ENCODE measurements around the gene LPCAT3. TPM values are rescaled to one million over a fixed set of nuclear protein-coding genes. Genes with fewer than 3 reads are reported as not detected.
"Not testable (repeated sequence)": the region's sequence is repeated elsewhere in the genome, so short reads cannot be mapped to it uniquely, and the experiment has no call there.

The LPCAT3 gene
- total RNA-seq, 2 donors from 2014 or later: 25.4 to 31.9 TPM

DNA sequence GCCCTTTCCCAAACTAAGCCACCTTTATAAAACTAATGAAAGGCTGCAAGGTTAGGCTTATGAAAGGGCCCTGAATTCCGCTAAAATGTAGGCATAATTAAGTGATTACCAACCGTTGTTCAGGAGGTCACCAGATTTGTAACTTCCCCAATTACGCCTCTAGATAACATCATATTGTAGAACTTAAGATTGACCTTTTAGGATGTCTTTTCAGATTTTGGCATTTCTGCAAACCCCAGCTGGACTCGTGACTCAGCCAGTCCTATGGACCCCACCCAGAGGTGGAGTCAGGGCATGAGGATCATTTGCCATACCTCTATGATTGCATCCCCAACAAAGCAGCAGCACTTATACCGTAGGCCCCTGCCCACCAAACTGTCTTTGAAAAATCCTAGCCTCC lies 3.7 kb upstream of the LPCAT3 start:
- ATAC-seq: no peak
- no peaks in the 10 kb centered on the region for H3K9me3 Mint-ChIP-seq
- no peaks in the 10 kb centered on the region for H3K27me3 Mint-ChIP-seq

GRCh38 chr12:7019043-7019569 lies 830 bp upstream of the LPCAT3 start:
- ATAC-seq (no peak), DNase-seq (ENCODE audit: low spot score) (no peak)
- no peaks in the 10 kb centered on the region for H3K27me3 Mint-ChIP-seq
- H3K4me1 Mint-ChIP-seq (ENCODE audit: low read depth in 2 of 2): peaks cover 16 to 23% of the 10 kb centered on the region in 2 donors
- H3K9me3 Mint-ChIP-seq: no peaks in the 10 kb centered on the region
- peak overlapping the region in 1 of 2 donors; percentile 70 for H3K27ac Mint-ChIP-seq
- H3K36me3 Mint-ChIP-seq: no peaks in the 10 kb centered on the region
- peak overlapping the region; percentile 98 for H3K4me3 Mint-ChIP-seq

More for the DNA sequence above, 3.7 kb upstream of the LPCAT3 start:
- no peak for DNase-seq (ENCODE audit: low spot score)
- H3K4me1 Mint-ChIP-seq (ENCODE audit: low read depth in 2 of 2): peaks cover 9 to 11% of the 10 kb centered on the region in 2 donors
- H3K4me3 Mint-ChIP-seq: no peak overlapping the region
- no peaks in the 10 kb centered on the region for H3K36me3 Mint-ChIP-seq
- no peak overlapping the region for H3K27ac Mint-ChIP-seq

DNA sequence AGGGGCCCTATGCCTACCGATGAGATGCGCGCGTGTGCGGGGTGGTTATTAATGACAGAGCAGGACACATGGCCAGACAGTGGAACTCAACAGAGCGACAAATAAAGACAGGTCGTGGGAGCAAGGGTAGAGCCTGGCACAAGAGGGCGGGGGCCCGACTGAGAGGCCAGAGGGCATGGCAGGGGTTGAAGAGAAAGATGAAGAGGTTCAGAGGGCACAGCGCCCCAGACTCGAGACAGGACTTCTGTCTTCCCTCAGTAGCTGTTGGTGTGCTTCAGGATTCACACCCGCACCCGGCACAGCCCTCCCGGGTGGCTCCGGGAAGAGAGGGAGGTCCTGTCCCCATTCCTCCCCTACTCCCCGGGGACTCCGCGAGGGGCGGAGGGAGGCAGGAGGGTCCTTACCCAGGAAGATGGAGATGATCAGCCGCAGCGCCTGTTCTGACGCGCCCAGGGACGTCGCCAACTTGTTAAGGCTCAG lies 366 bp downstream of the LPCAT3 start:
- Mint-ChIP-seq H3K9me3 (no peaks in the 10 kb centered on the region), H3K27me3 (no peaks in the 10 kb centered on the region), H3K4me3 (peak overlapping the region; percentile 98), H3K27ac (peak overlapping the region; percentile 58 to 70), H3K36me3 (no peaks in the 10 kb centered on the region), H3K4me1 (ENCODE audit: low read depth in 2 of 2) (peaks cover 22 to 23% of the 10 kb centered on the region in 2 donors)
- peak in 1 of 2 donors; percentile 0 for ATAC-seq
- no peak for DNase-seq (ENCODE audit: low spot score)

DNA sequence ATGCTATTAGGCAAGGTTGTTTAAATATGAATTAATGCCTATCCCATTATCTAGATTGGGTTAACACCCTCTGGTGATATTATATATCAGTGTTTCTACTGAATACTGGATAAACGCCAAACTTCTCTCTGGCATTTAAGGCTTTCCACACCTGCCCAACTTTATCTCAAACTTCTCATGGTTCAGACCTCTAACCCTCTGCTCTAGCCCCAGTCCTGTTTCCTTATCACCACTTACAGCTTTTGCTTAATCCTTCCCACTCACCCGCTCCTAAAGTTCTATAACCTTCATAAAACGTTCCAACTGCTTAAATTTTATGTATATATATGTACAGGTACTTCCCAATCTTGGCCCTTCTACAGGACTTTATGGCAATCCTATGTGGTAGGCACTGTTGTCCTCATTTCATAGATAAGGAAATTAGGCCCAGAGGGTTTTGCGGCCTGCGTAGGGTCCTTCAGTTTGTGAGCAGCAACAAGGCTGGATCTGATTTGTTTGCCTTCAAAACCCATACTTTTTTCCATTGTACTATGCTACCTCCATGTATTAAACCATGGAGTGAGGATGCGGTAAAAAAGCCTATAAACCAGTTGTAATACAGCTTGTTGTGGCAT lies 1.2 kb downstream of the LPCAT3 start:
- no peak for DNase-seq (ENCODE audit: low spot score)
- peak overlapping the region; percentile 98 for H3K4me3 Mint-ChIP-seq
- no peaks in the 10 kb centered on the region for H3K27me3 Mint-ChIP-seq
- H3K27ac Mint-ChIP-seq: peak overlapping the region; percentile 58 to 70
- H3K36me3 Mint-ChIP-seq: no peaks in the 10 kb centered on the region
- ATAC-seq: no peak
- peaks cover 22 to 23% of the 10 kb centered on the region in 2 donors for H3K4me1 Mint-ChIP-seq (ENCODE audit: low read depth in 2 of 2)
- H3K9me3 Mint-ChIP-seq: no peaks in the 10 kb centered on the region

GRCh38 chr12:7015555-7016370 lies 2.5 kb downstream of the LPCAT3 start:
- Mint-ChIP-seq H3K9me3 (no peaks in the 10 kb centered on the region), H3K27me3 (no peaks in the 10 kb centered on the region), H3K27ac (peak overlapping the region in 1 of 2 donors; percentile 16), H3K4me3 (no peak overlapping the region), H3K36me3 (no peaks in the 10 kb centered on the region), H3K4me1 (ENCODE audit: low read depth in 2 of 2) (peaks cover 22 to 23% of the 10 kb centered on the region in 2 donors)
- ATAC-seq (no peak), DNase-seq (ENCODE audit: low spot score) (no peak)

DNA sequence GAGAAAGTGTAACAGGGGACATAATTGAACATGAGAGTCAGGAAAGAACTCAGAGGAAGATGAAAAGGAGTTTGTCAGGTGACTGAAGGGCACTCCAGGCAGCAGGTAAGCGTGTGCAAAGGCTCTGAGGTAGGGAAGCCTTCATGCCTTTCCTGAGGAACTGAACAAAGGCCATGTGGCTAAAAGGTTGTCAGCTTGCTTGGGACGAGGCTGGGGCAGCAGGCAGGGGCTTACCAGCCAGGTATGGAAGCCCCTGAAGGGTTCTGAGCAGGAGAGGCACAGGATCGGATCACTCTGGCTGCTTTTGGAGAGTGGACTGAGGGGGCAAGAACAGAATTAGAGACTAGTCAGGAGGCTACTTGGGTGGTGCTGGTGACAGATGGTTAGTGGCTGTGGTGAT lies 5.2 kb downstream of the LPCAT3 start:
- Mint-ChIP-seq H3K36me3 (no peaks in the 10 kb centered on the region), H3K9me3 (no peaks in the 10 kb centered on the region), H3K27me3 (no peaks in the 10 kb centered on the region), H3K4me1 (ENCODE audit: low read depth in 2 of 2) (peaks cover 22 to 23% of the 10 kb centered on the region in 2 donors), H3K4me3 (no peak overlapping the region), H3K27ac (no peak overlapping the region)
- ATAC-seq (no peak), DNase-seq (ENCODE audit: low spot score) (no peak)

- Mint-ChIP-seq H3K4me1 (ENCODE audit: low read depth in 2 of 2) (peaks cover 14 to 15% of the 10 kb centered on the region in 2 donors), H3K27me3 (no peaks in the 10 kb centered on the region), H3K36me3 (no peaks in the 10 kb centered on the region), H3K9me3 (no peaks in the 10 kb centered on the region), H3K4me3 (no peak overlapping the region), H3K27ac (no peak overlapping the region)
- ATAC-seq (no peak), DNase-seq (ENCODE audit: low spot score) (no peak)
Measured at GRCh38 chr12:7012024-7012607, 6.2 kb downstream of the LPCAT3 start.

DNA sequence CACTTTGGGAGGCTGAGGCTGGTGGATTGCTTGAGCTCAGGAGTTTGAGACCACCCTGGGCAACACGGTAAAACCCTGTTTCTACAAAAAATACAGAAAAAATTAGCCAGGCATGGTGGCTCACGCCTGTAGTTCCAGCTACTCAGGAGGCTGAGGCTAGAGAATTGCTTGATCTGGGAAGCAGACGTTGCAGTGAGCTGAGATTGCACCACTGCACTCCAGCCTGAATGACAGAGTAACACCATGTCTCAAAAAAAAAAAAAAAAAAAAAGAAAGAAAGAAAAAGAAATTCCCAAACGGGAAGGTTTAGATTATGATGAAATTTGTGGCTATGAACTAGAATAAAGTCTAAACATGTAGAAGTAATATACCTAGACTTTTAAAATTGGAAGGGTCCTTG lies 6.9 kb downstream of the LPCAT3 start:
- not testable (repeated sequence) for H3K9me3 Mint-ChIP-seq; DNase-seq (ENCODE audit: low spot score); H3K27ac Mint-ChIP-seq; H3K36me3 Mint-ChIP-seq; H3K4me1 Mint-ChIP-seq (ENCODE audit: low read depth in 2 of 2); H3K4me3 Mint-ChIP-seq; ATAC-seq; H3K27me3 Mint-ChIP-seq

- no peak for DNase-seq (ENCODE audit: low spot score)
- no peaks in the 10 kb centered on the region for H3K27me3 Mint-ChIP-seq
- no peak overlapping the region for H3K4me3 Mint-ChIP-seq
- no peaks in the 10 kb centered on the region for H3K36me3 Mint-ChIP-seq
- peaks cover 0 to 6% of the 10 kb centered on the region in 2 donors for H3K4me1 Mint-ChIP-seq (ENCODE audit: low read depth in 2 of 2)
- ATAC-seq: no peak
- no peak overlapping the region for H3K27ac Mint-ChIP-seq
- no peaks in the 10 kb centered on the region for H3K9me3 Mint-ChIP-seq
Measured at GRCh38 chr12:7009512-7009911, 8.8 kb downstream of the LPCAT3 start.

DNA sequence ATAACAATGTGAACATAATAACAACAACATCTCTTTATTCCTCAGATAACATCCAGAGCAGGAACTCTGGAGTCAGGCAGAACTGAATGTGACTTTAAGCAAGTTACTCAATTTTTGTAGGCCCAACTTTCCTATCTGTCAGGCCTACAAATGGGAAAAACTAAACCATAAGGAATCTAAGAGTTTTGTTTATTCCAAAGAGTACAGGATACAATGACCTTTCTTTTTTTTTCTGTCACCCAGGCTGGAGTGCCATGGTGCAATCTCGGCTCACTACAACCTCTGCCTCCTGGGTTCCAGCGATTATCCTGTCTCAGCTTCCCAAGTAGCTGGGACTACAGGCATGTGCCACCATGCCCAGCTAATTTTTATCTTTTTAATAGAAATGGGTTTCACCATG lies 9.4 kb downstream of the LPCAT3 start:
- DNase-seq (ENCODE audit: low spot score) (no peak), ATAC-seq (no peak)
- no peaks in the 10 kb centered on the region for H3K36me3 Mint-ChIP-seq
- no peak overlapping the region for H3K4me3 Mint-ChIP-seq
- H3K27me3 Mint-ChIP-seq: no peaks in the 10 kb centered on the region
- H3K4me1 Mint-ChIP-seq (ENCODE audit: low read depth in 2 of 2): peaks cover 0 to 6% of the 10 kb centered on the region in 2 donors
- H3K9me3 Mint-ChIP-seq: no peaks in the 10 kb centered on the region
- no peak overlapping the region for H3K27ac Mint-ChIP-seq

GRCh38 chr12:7006639-7007038 lies 11.6 kb downstream of the LPCAT3 start:
- Mint-ChIP-seq H3K36me3 (no peaks in the 10 kb centered on the region), H3K27ac (no peak overlapping the region), H3K27me3 (no peaks in the 10 kb centered on the region), H3K9me3 (no peaks in the 10 kb centered on the region), H3K4me3 (no peak overlapping the region), H3K4me1 (ENCODE audit: low read depth in 2 of 2) (peaks cover 0 to 2% of the 10 kb centered on the region in 2 donors)
- ATAC-seq (no peak), DNase-seq (ENCODE audit: low spot score) (no peak)

DNA sequence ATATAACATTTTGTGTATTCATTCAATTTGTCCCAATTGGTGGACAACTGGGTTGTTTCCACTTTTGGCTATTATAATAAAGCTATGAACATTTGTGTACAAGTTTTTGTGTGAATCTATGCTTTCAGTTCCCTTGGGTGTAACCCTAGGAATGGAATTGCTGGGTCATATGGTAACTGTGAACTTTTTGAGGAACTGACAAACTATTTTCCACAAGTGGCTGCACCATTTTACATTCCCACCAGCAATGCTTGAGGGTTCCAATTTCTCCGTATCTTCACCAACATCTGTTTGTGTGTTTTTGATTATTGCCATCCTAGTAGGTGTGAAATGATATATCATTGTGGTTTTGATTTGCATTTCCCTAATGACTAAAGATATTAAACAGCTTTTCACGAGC lies 13.0 kb downstream of the LPCAT3 start:
- ATAC-seq: no peak

GRCh38 chr12:7004840-7005239 lies 13.4 kb downstream of the LPCAT3 start:
- H3K27ac Mint-ChIP-seq: no peak overlapping the region

More for the DNA sequence above, 13.0 kb downstream of the LPCAT3 start:
- DNase-seq (ENCODE audit: low spot score): no peak
- no peaks in the 10 kb centered on the region for H3K36me3 Mint-ChIP-seq
- H3K4me3 Mint-ChIP-seq: no peak overlapping the region
- H3K4me1 Mint-ChIP-seq (ENCODE audit: low read depth in 2 of 2): peaks cover 0 to 4% of the 10 kb centered on the region in 2 donors
- no peaks in the 10 kb centered on the region for H3K9me3 Mint-ChIP-seq
- no peaks in the 10 kb centered on the region for H3K27me3 Mint-ChIP-seq
- no peak overlapping the region for H3K27ac Mint-ChIP-seq

More at GRCh38 chr12:7004840-7005239, 13.4 kb downstream of the LPCAT3 start:
- Mint-ChIP-seq H3K27me3 (no peaks in the 10 kb centered on the region), H3K36me3 (no peaks in the 10 kb centered on the region), H3K9me3 (no peaks in the 10 kb centered on the region), H3K4me3 (no peak overlapping the region), H3K4me1 (ENCODE audit: low read depth in 2 of 2) (peaks cover 0 to 4% of the 10 kb centered on the region in 2 donors)
- ATAC-seq: no peak
- DNase-seq (ENCODE audit: low spot score): no peak

All from natural killer cell treated with Interleukin-12 subunit alpha and Interleukin-12 subunit beta and Interleukin-15 and Interleukin-18, amount 100 ng/mL, for 72 hours (primary cell).